HuH-7 (cell line): ENCODE data around the gene SAT2.

ENCODE experiments used
- DNase-seq: peaks from one replicate; pipeline ENCODE4 v3.0.0; 2011; ENCODE audit warnings: low spot score

SAT2 gene

GRCh38 chr17:7590743-7591142 is 36.9 kb downstream of the SAT2 start:
- DNase-seq, result no peak

- DNase-seq, result no peak
Observed at GRCh38 chr17:7589891-7590691, 37.5 kb downstream of the SAT2 start, which contains the start of gene SOX15. Gene SOX15, minus strand, starts transcription at chr17:7590094. Its CDS starts 418 bp downstream, at chr17:7589676.

GRCh38 chr17:7589204-7589868 is 38.3 kb downstream of the SAT2 start:
- DNase-seq, result no peak

GRCh38 chr17:7588553-7589203 is 38.9 kb downstream of the SAT2 start:
- DNase-seq, result no peak

- no peak for DNase-seq
Observed at GRCh38 chr17:7587420-7588151, 40.0 kb downstream of the SAT2 start.

- DNase-seq, result peak; percentile 82
Observed at GRCh38 chr17:7586673-7587419, 40.8 kb downstream of the SAT2 start.

GRCh38 chr17:7583253-7584109 is 44.1 kb downstream of the SAT2 start, which contains the start of gene MPDU1:
Gene MPDU1, plus strand, starts transcription at chr17:7583852. Its CDS starts 11 bp downstream, at chr17:7583863.
- DNase-seq, result peak; percentile 88

- DNase-seq, result no peak
Observed at GRCh38 chr17:7582396-7583252, 45.0 kb downstream of the SAT2 start.

- no peak for DNase-seq
Observed at GRCh38 chr17:7580604-7581575, 46.7 kb downstream of the SAT2 start.

- no peak for DNase-seq
Observed at GRCh38 chr17:7579834-7580603, 47.6 kb downstream of the SAT2 start.

GRCh38 chr17:7579001-7579833 is 48.4 kb downstream of the SAT2 start, which contains the start of gene CD68:
Gene CD68, plus strand, starts transcription at chr17:7579638. Its CDS starts 40 bp downstream, at chr17:7579678.
- DNase-seq, result peak; percentile 86

GRCh38 chr17:7577327-7578199 is 50.1 kb downstream of the SAT2 start:
- no peak for DNase-seq

- no peak for DNase-seq
Observed at GRCh38 chr17:7576432-7576937, 51.1 kb downstream of the SAT2 start.
